Prostate gland (tissue), 2 donors: ENCODE results near the gene GPC2.

Source experiments
- CTCF ChIP-seq, 4 experiments: fragments of 200-600 bp in 2 of 4; fragments of 450-650 bp in 2 of 4; sonication (generic) in 2 of 4; IDR thresholded peaks; 1 replicate in 3 of 4; 2 replicates in 1 of 4; pipeline ENCODE4 v1.5.1; 2016 to 2019; ENCODE audit warnings: antibody characterized with exemption in 4 of 4, mild to moderate bottlenecking in 2 of 4, moderate library complexity in 2 of 4
- POLR2A ChIP-seq: fragments of 450-650 bp; IDR thresholded peaks from one replicate; pipeline ENCODE4 v1.6.1; 2016; ENCODE audit warnings: antibody characterized with exemption, mild to moderate bottlenecking
- POLR2AphosphoS5 ChIP-seq: sonication (generic); formaldehyde crosslinking; IDR thresholded peaks from one replicate; pipeline ENCODE4 v1.6.1; 2017; ENCODE audit warnings: antibody characterized with exemption

DNA sequence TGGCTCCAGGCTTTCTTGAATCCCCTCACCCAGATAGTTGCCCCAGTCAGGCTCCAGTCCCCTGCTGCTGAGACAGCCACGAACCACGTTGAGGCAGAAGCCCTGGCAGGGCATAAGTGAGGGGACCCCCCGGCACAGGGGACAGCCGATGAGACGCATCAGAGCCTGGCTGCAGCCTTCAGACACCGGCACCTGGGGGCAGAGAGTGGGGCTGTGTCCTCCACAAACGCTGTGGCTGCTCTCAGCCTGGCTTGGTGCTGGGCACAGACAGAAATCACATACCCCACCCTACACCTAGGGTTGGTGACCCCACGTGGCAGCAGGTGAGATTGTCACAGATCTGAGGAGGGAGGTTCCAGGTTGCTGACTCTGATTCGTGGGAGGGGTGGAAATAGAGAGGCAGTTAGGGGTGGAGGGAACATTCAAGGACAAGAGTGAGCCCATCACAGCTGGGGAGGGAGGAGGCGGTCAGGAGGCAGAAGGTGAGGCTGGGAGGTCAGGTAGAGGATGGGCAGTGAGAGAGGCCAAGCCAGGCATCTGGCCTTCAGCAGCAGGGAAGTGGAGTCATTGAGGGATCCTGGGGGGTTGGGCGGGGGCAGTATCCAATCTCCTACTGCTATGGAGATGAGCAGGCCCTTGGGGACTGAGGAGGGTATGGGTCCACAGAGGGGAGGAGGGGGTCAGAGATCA is 3.2 kb downstream of the GPC2 start:
- TF ChIP-seq POLR2A (no peak), CTCF (IDR thresholded peaks at IDR 0.05) (no peak), POLR2AphosphoS5 (no peak)
